Stimulated activated CD8-positive, alpha-beta memory T cell treated with anti-CD3 and anti-CD28 coated beads, Interleukin-4, amount 100 ng/mL, for 1 hour (primary cell): ENCODE results near the gene ABCA8.
"Not testable (repeated sequence)": the region's sequence is repeated elsewhere in the genome, so short reads cannot be mapped to it uniquely, and the experiment has no call there.

Experiments
- DNase-seq, 2 donors: peaks; one replicate each; pipeline ENCODE4 v3.0.0-alpha.2; 2020; ENCODE audit warnings: low read depth in 2 of 2, low spot score in 1 of 2

ABCA8 gene

DNA sequence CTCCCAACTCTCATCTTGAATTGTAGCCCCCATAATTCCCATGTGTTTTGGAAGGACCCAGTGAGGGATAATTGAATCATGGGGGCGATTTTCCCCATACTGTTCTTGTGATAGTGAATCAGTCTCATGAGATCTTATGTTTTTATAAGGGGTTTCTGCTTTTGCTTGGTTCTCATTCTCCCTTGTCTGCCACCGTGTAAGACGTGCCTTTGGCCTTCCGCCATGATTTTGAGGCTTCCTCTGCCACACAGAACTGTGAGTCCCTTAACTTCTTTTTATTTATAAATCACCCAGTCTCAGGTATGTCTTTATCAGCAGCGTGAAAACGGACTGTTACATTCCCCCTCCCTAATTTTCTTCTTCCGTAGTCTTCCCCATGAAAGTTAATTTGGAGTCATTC, 124.0 kb downstream of the ABCA8 start:
- no peak for DNase-seq

GRCh38 chr17:68830313-68830712, 124.9 kb downstream of the ABCA8 start:
- DNase-seq = no peak

GRCh38 chr17:68829211-68829610, 126.0 kb downstream of the ABCA8 start:
- DNase-seq = no peak

- DNase-seq = no peak
These were observed 130.5 kb downstream of the ABCA8 start for GRCh38 chr17:68824707-68825106.

GRCh38 chr17:68824185-68824584, 131.0 kb downstream of the ABCA8 start:
- not testable (repeated sequence) for DNase-seq

DNA sequence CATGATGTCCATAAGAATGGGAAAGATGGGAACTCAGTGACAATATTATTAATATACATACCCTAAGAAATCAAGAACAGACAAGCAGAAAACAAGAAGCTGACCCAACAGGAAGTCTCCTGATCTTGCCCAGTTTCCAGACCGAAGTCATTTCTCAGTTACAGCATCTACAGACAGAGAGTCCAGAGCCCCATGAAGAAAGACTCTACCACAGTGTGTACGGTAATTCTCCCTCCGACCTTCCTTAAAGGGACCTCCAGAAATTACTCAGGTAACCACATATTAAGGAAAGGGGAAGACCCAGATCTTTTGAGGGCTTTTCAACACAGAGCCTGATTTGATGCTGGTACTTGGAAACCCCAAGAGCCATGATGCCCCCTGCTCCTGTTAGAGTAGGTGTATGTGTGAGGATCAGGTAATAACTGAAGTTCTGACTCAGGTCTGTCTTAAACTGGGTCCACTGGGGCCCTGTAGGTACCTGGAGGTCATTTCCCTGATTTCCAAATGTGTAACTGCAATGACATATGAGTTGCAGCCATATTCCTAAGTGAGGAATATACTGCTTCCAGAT, 132.4 kb downstream of the ABCA8 start:
- no peak for DNase-seq

- no peak for DNase-seq
These were observed 133.1 kb downstream of the ABCA8 start for GRCh38 chr17:68821860-68822696.

DNA sequence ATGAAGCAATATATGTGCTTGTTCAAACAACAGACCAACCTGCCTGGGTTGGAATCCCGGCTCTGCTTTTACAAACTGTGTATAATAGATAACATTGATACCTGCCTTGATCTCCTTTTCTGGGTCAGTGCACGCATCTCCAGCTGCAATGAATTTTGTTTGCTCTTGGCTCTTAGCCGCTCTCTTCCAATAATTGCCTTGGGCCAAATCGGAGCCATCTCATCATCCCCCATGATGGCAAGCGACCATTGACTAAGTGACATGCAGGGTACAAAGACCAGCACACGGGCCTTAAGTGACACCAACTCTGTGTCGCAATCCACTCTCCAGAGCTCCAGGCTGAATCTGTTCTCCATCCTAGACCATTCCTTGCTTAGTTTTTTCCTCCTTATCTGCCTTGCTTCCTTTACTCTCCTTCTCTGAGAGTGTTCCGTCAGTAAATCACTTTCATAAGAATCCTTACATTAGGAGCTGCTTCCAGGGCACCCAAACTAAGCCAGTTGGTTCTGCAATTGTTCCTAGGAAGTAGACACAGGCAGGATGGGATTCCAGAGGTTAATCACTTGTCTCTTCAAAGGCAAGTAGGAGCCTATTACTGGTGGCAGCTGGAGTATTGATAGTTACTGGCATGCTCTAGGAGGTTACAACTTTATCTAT, 134.2 kb downstream of the ABCA8 start:
- DNase-seq = no peak

DNA sequence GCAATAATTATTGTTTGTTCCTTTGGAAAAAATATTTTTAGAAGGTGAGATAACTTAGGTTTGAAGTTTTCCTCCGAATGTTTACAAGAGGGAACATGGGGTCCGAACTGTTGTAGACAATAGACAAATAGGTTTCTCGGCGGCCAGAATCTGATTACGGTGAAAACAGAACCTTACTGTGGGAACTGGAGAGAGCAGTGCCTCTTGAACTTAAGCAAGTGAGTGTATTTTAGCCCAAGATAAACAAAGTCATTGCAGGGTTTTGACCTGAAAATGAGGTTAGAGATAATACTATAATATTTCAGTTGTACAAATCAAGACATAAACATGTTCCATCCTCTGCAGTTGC, 134.7 kb downstream of the ABCA8 start:
- DNase-seq = no peak

DNA sequence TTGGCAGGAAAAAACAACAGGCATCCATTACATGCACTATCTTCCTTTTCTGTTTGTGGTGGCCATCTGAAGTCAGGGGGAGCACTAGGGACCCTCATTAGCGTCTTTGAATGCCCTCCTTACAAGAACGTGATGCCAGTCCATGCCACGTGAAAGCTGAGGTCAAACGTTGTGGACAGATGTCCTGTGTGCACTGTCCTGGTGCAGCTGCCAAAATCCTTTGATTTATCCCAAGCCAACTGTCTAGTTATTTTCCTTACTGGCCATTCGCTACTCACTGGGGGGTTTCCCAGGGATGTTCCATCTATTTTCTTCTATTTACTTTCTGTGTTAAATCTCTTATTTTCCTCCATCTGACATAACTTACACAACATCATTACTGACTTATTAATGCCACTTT, 135.7 kb downstream of the ABCA8 start:
- DNase-seq = no peak
